GM12878 (cell line): Measurements from ENCODE around the gene BCL2L12. TPM values are rescaled to one million over a fixed set of nuclear protein-coding genes. Genes with fewer than 3 reads are reported as not detected.

ENCODE experiments used
- ATAC-seq: fragments of 200-7000 bp; cut with Tn5 transposase; 3 replicates; pipeline ENCODE4 v1.9.1; 2020; ENCODE audit warnings: mild to moderate bottlenecking, moderate library complexity
- BruUV-seq: library from RNA; stranded (reverse); fragments of 400-500 nt; replicated peaks from 2 replicates; lab custom pipeline; 2021; lab: Mats Ljungman, UMichigan
- CTCF ChIA-PET: fragments of 300-600 bp; sonication (Branson Sonifier 250); formaldehyde crosslinking; extraction: SDS; loops from one replicate; lab custom pipeline; 2021; ENCODE audit warnings: inconsistent platforms; lab: Yijun Ruan, JAX
- POLR2A ChIA-PET: fragments of 350-600 bp; formaldehyde crosslinking; extraction: SDS; loops from one replicate; lab custom pipeline; 2021; ENCODE audit warnings: inconsistent platforms; lab: Charles Lee
- RAD21 ChIA-PET: fragments of 300-600 bp; sonication (Branson Sonifier 250); formaldehyde crosslinking; loops from one replicate; lab custom pipeline; 2023; ENCODE audit warnings: antibody characterized with exemption; ENCODE audit not compliant: unreplicated experiment; lab: Charles Lee
- SMC1A ChIA-PET: fragments of 300-600 bp; sonication (Branson Sonifier 250); formaldehyde crosslinking; loops from one replicate; lab custom pipeline; 2023; ENCODE audit not compliant: unreplicated experiment, uncharacterized antibody; lab: Charles Lee
- DNase-seq: peaks from one replicate; pipeline ENCODE4 v3.0.0-alpha.2; 2011; ENCODE audit warnings: low read depth, low spot score
- FAIRE-seq: peaks from 3 replicates; lab custom pipeline; 2011; peaks lifted over from hg19 to GRCh38; lab: Jason Lieb, UNC
- H2AFZ ChIP-seq: 2 replicates; pipeline ENCODE4 v1.6.0; 2011; ENCODE audit warnings: low read depth, low read length, control low read depth; ENCODE audit not compliant: control insufficient read depth
- H3K27ac ChIP-seq: 2 replicates; pipeline ENCODE4 v1.5.1; 2011; ENCODE audit warnings: control low read depth; ENCODE audit not compliant: control insufficient read depth, insufficient read depth
- H3K27me3 ChIP-seq, 2 experiments: replicated peaks in 1 of 2; 2 replicates each; pipeline versions ENCODE4 v1.6.0 to v1.6.1; 2011; ENCODE audit warnings: low read length in 1 of 2; ENCODE audit not compliant: control insufficient read depth in 2 of 2, insufficient read depth in 2 of 2
- H3K36me3 ChIP-seq, 2 experiments: 2 replicates each; pipeline ENCODE4 v1.5.1; 2011; ENCODE audit warnings: low read length in 1 of 2; ENCODE audit not compliant: control insufficient read depth in 2 of 2, insufficient read depth in 2 of 2
- H3K4me1 ChIP-seq: 2 replicates; pipeline ENCODE4 v1.6.1; 2011; ENCODE audit warnings: mild to moderate bottlenecking, low read length, moderate library complexity, mixed read lengths; ENCODE audit not compliant: control insufficient read depth, insufficient read depth
- H3K4me2 ChIP-seq: 2 replicates; pipeline ENCODE4 v1.6.0; 2011; ENCODE audit warnings: control low read depth; ENCODE audit not compliant: control insufficient read depth, insufficient read depth
- H3K4me3 ChIP-seq: fragments of 200-600 bp; sonication (generic); 2 replicates; pipeline ENCODE4 v1.5.1; 2016
- H3K79me2 ChIP-seq: 2 replicates; pipeline ENCODE4 v1.6.0; 2011; ENCODE audit warnings: low read length; ENCODE audit not compliant: control insufficient read depth, insufficient read depth
- H3K9ac ChIP-seq: 2 replicates; pipeline ENCODE4 v1.8.0; 2011; ENCODE audit warnings: low read length, control low read depth, mixed read lengths; ENCODE audit not compliant: control insufficient read depth, insufficient read depth
- H3K9me3 ChIP-seq: replicated peaks from 3 replicates; pipeline ENCODE4 v1.5.1; 2011; ENCODE audit warnings: mild to moderate bottlenecking, low read length; ENCODE audit not compliant: control insufficient read depth, insufficient read depth
- H4K20me1 ChIP-seq: 2 replicates; pipeline ENCODE4 v1.6.0; 2011; ENCODE audit not compliant: control insufficient read depth, insufficient read depth
- ATF2 ChIP-seq: IDR thresholded peaks from 2 replicates; pipeline ENCODE4 v1.6.1; 2012; ENCODE audit warnings: low read length, inconsistent platforms
- HDAC2 ChIP-seq: fragments of 200-600 bp; sonication (generic); IDR thresholded peaks from 2 replicates; pipeline ENCODE4 v1.6.1; 2017
- KAT2A ChIP-seq: conservative IDR thresholded peaks from 2 replicates; pipeline ENCODE4 v1.6.1; 2011; ENCODE audit warnings: low read depth, low read length; ENCODE audit not compliant: control insufficient read depth
- POLR2A ChIP-seq: IDR thresholded peaks from 2 replicates; pipeline ENCODE4 v1.6.1; 2011; ENCODE audit warnings: low read depth, mild to moderate bottlenecking, low read length
- POLR2AphosphoS5 ChIP-seq: IDR thresholded peaks from 2 replicates; pipeline ENCODE4 v1.6.1; 2011; ENCODE audit warnings: mild to moderate bottlenecking, low read length, inconsistent platforms
- SMARCA5 ChIP-seq: fragments of 450-650 bp; IDR thresholded peaks from 2 replicates; pipeline ENCODE4 v1.6.1; 2017; ENCODE audit warnings: mild to moderate bottlenecking
- WGBS: methylation state at CpG from one replicate; pipeline ENCODE4 v1.1.6; 2016; ENCODE audit warnings: low lambda C conversion rate; ENCODE audit not compliant: insufficient replicate concordance, insufficient coverage; ENCODE audit errors: missing lambda C conversion rate; 5-methylcytosine and 5-hydroxymethylcytosine counted together
- in situ Hi-C: fragments of 300-500 bp; cut with MboI; formaldehyde crosslinking; loops from 9 replicates; pipeline ENCODE4 v1.14.3; 2018; ENCODE audit warnings: mixed read lengths
- intact Hi-C: fragments of 100-400 bp; cut with micrococcal nuclease; formaldehyde crosslinking; loops from one replicate; pipeline ENCODE4 v1.14.2; 2022; ENCODE audit not compliant: unreplicated experiment
- polyA plus RNA-seq, 11 experiments: library from polyadenylated mRNA; depleted of rRNA in 4 of 11; unstranded in 6 of 11; stranded (reverse) in 5 of 11; fragments of >200 nt; fragmentation: Nextera tagmentation in 4 of 11; fragmentation: Illumina TruSeq in 1 of 11; extraction: Ambion mirVana in 4 of 11; extraction: Trizol in 1 of 11; gene quantifications; 1 replicate in 1 of 11; 2 replicates in 10 of 11; pipeline versions ENCODE4 v1.2.1 to v1.2.3, GENCODE V29; 2011 to 2016; ENCODE audit warnings: inconsistent platforms in 2 of 11, missing spikeins in 2 of 11, low read depth in 1 of 11
- total RNA-seq, 4 experiments: library from RNA; depleted of rRNA in 3 of 4; stranded (reverse); fragments of >200 nt in 3 of 4; fragmentation: Illumina TruSeq in 1 of 4; extraction: Trizol in 1 of 4; gene quantifications; 2 replicates each; pipeline versions ENCODE4 v1.2.1 to v1.2.3, GENCODE V29; 2013 to 2021

Gene BCL2L12
- total and polyA plus RNA-seq, 10 of the 15 experiments (the other 5 are each of a cell fraction or from before 2014, with no cell fraction given): 1.8 to 143 (median 50.4) TPM

DNA sequence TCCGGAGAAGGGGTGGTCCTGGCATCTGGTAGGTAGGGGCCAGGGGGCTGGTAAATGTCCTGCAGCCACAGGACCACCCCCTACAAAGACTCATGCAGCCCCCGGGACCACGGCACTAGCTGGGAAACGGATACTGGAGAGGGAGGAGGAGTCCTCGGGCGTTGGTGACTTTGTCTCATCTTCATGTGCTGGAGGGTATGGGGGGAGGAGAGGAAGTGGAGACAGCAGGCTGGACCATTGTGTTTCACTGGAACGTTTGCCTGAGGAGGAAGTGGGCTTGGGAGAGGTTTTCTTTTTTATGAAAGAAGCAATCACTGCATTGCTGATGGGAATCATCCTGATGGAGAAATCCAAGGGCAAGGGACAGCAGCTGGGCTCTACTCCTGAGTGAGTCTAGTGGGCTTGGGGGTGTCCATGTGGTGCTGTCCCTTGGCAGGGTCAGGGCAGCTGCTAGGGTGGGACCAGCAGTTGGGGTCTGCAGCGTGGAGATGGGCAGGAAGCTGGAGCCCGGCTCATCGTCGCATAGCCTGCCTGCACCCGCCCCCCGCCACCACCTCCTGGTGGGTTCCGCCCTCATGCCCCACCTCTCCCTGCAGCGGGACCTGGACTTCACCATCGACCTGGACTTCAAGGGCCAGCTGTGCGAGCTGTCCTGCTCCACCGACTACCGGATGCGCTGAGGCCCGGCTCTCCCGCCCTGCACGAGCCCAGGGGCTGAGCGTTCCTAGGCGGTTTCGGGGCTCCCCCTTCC is 22.0 kb downstream of the BCL2L12 start:
- Histone ChIP-seq H3K4me3 (no peak overlapping the region), H3K9me3 (no peaks in the 10 kb centered on the region; the same call in 2 of the 3 replicates), H4K20me1 (peaks cover 4% of the 10 kb centered on the region; the same call in 1 of the 2 replicates), H3K9ac (no peak overlapping the region), H3K4me2 (no peak overlapping the region), H3K79me2 (peaks cover 2% of the 10 kb centered on the region), H2AFZ (no peak overlapping the region), H3K36me3 (peaks cover 16 to 39% of the 10 kb centered on the region in 2 experiments; a peak in 3 of 4 replicates), H3K27me3 (no peaks in the 10 kb centered on the region; a peak in 1 of 4 replicates), H3K4me1 (peaks cover 8% of the 10 kb centered on the region), H3K27ac (no peak overlapping the region)
- intact Hi-C loops: no loop called here
- TSS peak; percentile 53 for BruUV-seq
- SMC1A ChIA-PET: no interaction called here
- in situ Hi-C loops: no loop called here
- RAD21 ChIA-PET: no interaction called here
- WGBS: 61% methylated on average over 25 of the region's 26 CpGs
- TF ChIP-seq KAT2A (no peak), SMARCA5 (no peak), ATF2 (0 out of 2 replicates have a peak, but pooled peaks have one; percentile 6), HDAC2 (no peak), POLR2AphosphoS5 (peak; percentile 59; the same call in 1 of the 2 replicates), POLR2A (peak; percentile 58)
- ATAC-seq: no peak
- CTCF ChIA-PET: interaction anchor here (0.6 kb wide), 2 partner anchors 119 to 123 kb away, joined by 3 to 5 read pairs; no protein-coding TSS in a partner anchor
- no peak for DNase-seq
- POLR2A ChIA-PET: no interaction called here
- no peak for FAIRE-seq
